H1 (cell line): ENCODE measurements around the gene ANGPTL2.

Experiments
- EP300 ChIP-seq, 2 experiments: IDR thresholded peaks; 1 replicate in 1 of 2; 2 replicates in 1 of 2; pipeline ENCODE4 v1.6.1; 2011 to 2012; ENCODE audit warnings: low read depth in 2 of 2, low read length in 2 of 2, mild to moderate bottlenecking in 2 of 2, borderline replicate concordance in 1 of 2, inconsistent platforms in 1 of 2, moderate library complexity in 1 of 2
- JUND ChIP-seq: IDR thresholded peaks from 2 replicates; pipeline ENCODE4 v1.6.1; 2011; ENCODE audit warnings: mild to moderate bottlenecking, improper control_type of control experiment, low read length

DNA sequence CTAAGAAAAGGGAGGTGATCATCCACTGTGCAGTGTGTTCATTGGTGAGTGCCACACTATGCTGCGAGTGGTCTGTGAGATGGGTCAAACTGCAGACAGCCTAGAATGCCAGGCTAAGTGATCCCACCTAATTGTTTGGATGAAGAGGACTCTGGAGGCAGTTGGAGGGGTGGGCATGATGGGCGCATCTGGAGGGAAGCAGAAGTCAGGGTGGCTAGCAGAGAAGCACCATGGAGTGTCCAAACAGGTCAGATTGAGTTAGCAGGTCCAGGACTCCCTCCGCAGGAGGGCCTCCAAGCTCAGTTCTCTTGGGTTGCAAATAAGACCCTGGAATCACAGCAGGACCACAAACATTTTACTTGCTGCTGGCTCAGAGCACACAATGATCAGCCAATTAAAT lies 19.9 kb upstream of the ANGPTL2 start:
- TF ChIP-seq JUND (no peak), EP300 (IDR thresholded peaks at IDR 0.05; ENCODE audit: borderline replicate concordance in 1 of 2, low read depth in 2 of 2, low read length in 2 of 2) (no peak)
